Omental fat pad (tissue), 4 donors: Measurements from ENCODE around the gene TACC3. TPM values are rescaled to one million over a fixed set of nuclear protein-coding genes. Genes with fewer than 3 reads are reported as not detected.

Source experiments
- ATAC-seq: fragments of 150-250 bp; one replicate; pipeline ENCODE4 v1.9.1; 2016; ENCODE audit warnings: mild to moderate bottlenecking, moderate library complexity; ENCODE audit not compliant: low FRiP score
- DNase-seq: peaks from one replicate; pipeline ENCODE4 v3.0.0-alpha.2; 2019; ENCODE audit warnings: low spot score
- CTCF ChIP-seq, 3 donors: fragments of 450-650 bp; IDR thresholded peaks; one replicate each; pipeline ENCODE4 v1.5.1; 2016 to 2017; ENCODE audit warnings: antibody characterized with exemption in 3 of 3, mild to moderate bottlenecking in 3 of 3, moderate library complexity in 2 of 3
- total RNA-seq, 4 donors: library from RNA; depleted of rRNA; stranded (reverse); fragments of >200 nt; gene quantifications; one replicate each; pipeline ENCODE4 v1.1.0, GENCODE V29; 2016

The TACC3 gene
- total RNA-seq, 4 donors from 2014 or later = 6.0 to 25.7 (median 10.0) TPM

GRCh38 chr4:1741208-1741607, 19.9 kb downstream of the TACC3 start:
- no peak for TF ChIP-seq CTCF (IDR thresholded peaks at IDR 0.05)

GRCh38 chr4:1743551-1743950, 22.2 kb downstream of the TACC3 start:
- DNase-seq (no peak), ATAC-seq (no peak)
- no peak for TF ChIP-seq CTCF (IDR thresholded peaks at IDR 0.05)

More at GRCh38 chr4:1741208-1741607, 19.9 kb downstream of the TACC3 start:
- DNase-seq = no peak
- ATAC-seq = no peak

GRCh38 chr4:1743975-1744374, 22.7 kb downstream of the TACC3 start:
- TF ChIP-seq CTCF (IDR thresholded peaks at IDR 0.05) = no peak
- no peak for ATAC-seq

GRCh38 chr4:1744552-1744951, 23.2 kb downstream of the TACC3 start:
- no peak for ATAC-seq

More at GRCh38 chr4:1743975-1744374, 22.7 kb downstream of the TACC3 start:
- DNase-seq = no peak

GRCh38 chr4:1745165-1745564, 23.8 kb downstream of the TACC3 start:
- ATAC-seq (no peak), DNase-seq (no peak)
- no peak for TF ChIP-seq CTCF (IDR thresholded peaks at IDR 0.05)

More at GRCh38 chr4:1744552-1744951, 23.2 kb downstream of the TACC3 start:
- no peak for TF ChIP-seq CTCF (IDR thresholded peaks at IDR 0.05)
- no peak for DNase-seq

- ATAC-seq = no peak
Measured at GRCh38 chr4:1745697-1746096, 24.4 kb downstream of the TACC3 start.

More at GRCh38 chr4:1745697-1746096, 24.4 kb downstream of the TACC3 start:
- DNase-seq = no peak
- TF ChIP-seq CTCF (IDR thresholded peaks at IDR 0.05) = no peak
